ENCODE data around the gene MED13L.

Gene MED13L

GRCh38 chr12:116146386-116146785 lies 131.1 kb downstream of the MED13L start:
- no peak for DNase-seq (ENCODE audit: low spot score)
- TF ChIP-seq CTCF (IDR thresholded peaks at IDR 0.05; ENCODE audit: extremely low read depth, missing control alignments), result no peak

- TF ChIP-seq CTCF (IDR thresholded peaks at IDR 0.05; ENCODE audit: extremely low read depth, missing control alignments), result no peak
Observed at GRCh38 chr12:116145451-116145850, 132.0 kb downstream of the MED13L start.

GRCh38 chr12:116144384-116144783 lies 133.1 kb downstream of the MED13L start:
- no peak for DNase-seq (ENCODE audit: low spot score)

More at GRCh38 chr12:116145451-116145850, 132.0 kb downstream of the MED13L start:
- DNase-seq (ENCODE audit: low spot score), result no peak

GRCh38 chr12:116143909-116144308 lies 133.6 kb downstream of the MED13L start:
- no peak for DNase-seq (ENCODE audit: low spot score)
- TF ChIP-seq CTCF (IDR thresholded peaks at IDR 0.05; ENCODE audit: extremely low read depth, missing control alignments), result no peak

More at GRCh38 chr12:116144384-116144783, 133.1 kb downstream of the MED13L start:
- TF ChIP-seq CTCF (IDR thresholded peaks at IDR 0.05; ENCODE audit: extremely low read depth, missing control alignments), result no peak

GRCh38 chr12:116142936-116143898 lies 134.3 kb downstream of the MED13L start:
- DNase-seq (ENCODE audit: low spot score), result peak; percentile 15
- TF ChIP-seq CTCF (IDR thresholded peaks at IDR 0.05; ENCODE audit: extremely low read depth, missing control alignments), result no peak

- no peak for DNase-seq (ENCODE audit: low spot score)
- TF ChIP-seq CTCF (IDR thresholded peaks at IDR 0.05; ENCODE audit: extremely low read depth, missing control alignments), result no peak
Observed at GRCh38 chr12:116141833-116142162, 135.7 kb downstream of the MED13L start.

GRCh38 chr12:116141110-116141832 lies 136.2 kb downstream of the MED13L start:
- no peak for TF ChIP-seq CTCF (IDR thresholded peaks at IDR 0.05; ENCODE audit: extremely low read depth, missing control alignments)
- no peak for DNase-seq (ENCODE audit: low spot score)

Data from GM20000 (cell line).